Stimulated activated CD4-positive, alpha-beta T cell treated with anti-CD3 and anti-CD28 coated beads, Interleukin-4, amount 100 ng/mL, for 24 hours (primary cell): Measurements from ENCODE around the gene MRPS12.
A peak's percentile ranks its signal among the peaks of the same experiment; 100 is the strongest.
"Not testable (repeated sequence)": the region's sequence is repeated elsewhere in the genome, so short reads cannot be mapped to it uniquely, and the experiment has no call there.

Source experiments
- DNase-seq: peaks from one replicate; pipeline ENCODE4 v3.0.0-alpha.2; 2020

MRPS12 gene

GRCh38 chr19:38942471-38943181 is 11.9 kb downstream of the MRPS12 start:
- no peak for DNase-seq

GRCh38 chr19:38944981-38945506 is 14.3 kb downstream of the MRPS12 start:
- DNase-seq, result no peak

- no peak for DNase-seq
Observed at GRCh38 chr19:38945562-38946228, 15.0 kb downstream of the MRPS12 start.

- DNase-seq, result no peak
Observed at GRCh38 chr19:38946229-38947010, 15.7 kb downstream of the MRPS12 start.

- peak; percentile 82 for DNase-seq
Observed at GRCh38 chr19:38949580-38950367, 19.0 kb downstream of the MRPS12 start.

- no peak for DNase-seq
Observed at GRCh38 chr19:38951187-38951586, 20.4 kb downstream of the MRPS12 start.

GRCh38 chr19:38952395-38953165 is 21.8 kb downstream of the MRPS12 start:
- peak; percentile 33 for DNase-seq

- DNase-seq, result no peak
Observed at GRCh38 chr19:38953677-38954076, 22.9 kb downstream of the MRPS12 start.

GRCh38 chr19:38956264-38956663 is 25.5 kb downstream of the MRPS12 start:
- DNase-seq, result no peak

GRCh38 chr19:38958301-38958700 is 27.6 kb downstream of the MRPS12 start:
- DNase-seq, result no peak

- no peak for DNase-seq
Observed at GRCh38 chr19:38959618-38960017, 28.9 kb downstream of the MRPS12 start.

- DNase-seq, result no peak
Observed at GRCh38 chr19:38964738-38965137, 34.0 kb downstream of the MRPS12 start.

- DNase-seq, result not testable (repeated sequence)
Observed at GRCh38 chr19:38966149-38966548, 35.4 kb downstream of the MRPS12 start.

GRCh38 chr19:38970664-38971532 is 40.2 kb downstream of the MRPS12 start:
- no peak for DNase-seq

GRCh38 chr19:38971672-38972071 is 40.9 kb downstream of the MRPS12 start:
- DNase-seq, result no peak

- no peak for DNase-seq
Observed at GRCh38 chr19:38974624-38975213, 44.0 kb downstream of the MRPS12 start.

GRCh38 chr19:38975214-38975860 is 44.6 kb downstream of the MRPS12 start, which contains the start of gene FBXO17:
Gene FBXO17, minus strand, starts transcription at chr19:38975742. Its CDS starts 25,423 bp downstream, at chr19:38950319.
- DNase-seq, result no peak

- DNase-seq, result no peak
Observed at GRCh38 chr19:38975861-38976271, 45.1 kb downstream of the MRPS12 start.

- peak; percentile 64 for DNase-seq
Observed at GRCh38 chr19:38977445-38978325, 46.9 kb downstream of the MRPS12 start.
